HEK293 (cell line): ENCODE data around the gene GREM2.

Source experiments
- CTCF ChIA-PET: fragments of 350-600 bp; formaldehyde crosslinking; extraction: SDS; loops from one replicate; lab custom pipeline; 2021; ENCODE audit warnings: antibody characterized with exemption; lab: Yijun Ruan, JAX
- POLR2A ChIA-PET: fragments of 300-600 bp; formaldehyde crosslinking; extraction: SDS; loops from one replicate; lab custom pipeline; 2020; ENCODE audit warnings: antibody characterized with exemption, inconsistent platforms; lab: Yijun Ruan, JAX
- H3K27ac ChIP-seq: fragments of 200-500 bp; sonication (Bioruptor generic); 2 replicates; pipeline ENCODE4 v1.5.1; 2014; ENCODE audit warnings: low read depth, low read length, control low read depth, inconsistent platforms; ENCODE audit errors: extremely low read depth
- H3K36me3 ChIP-seq, 2 experiments: fragments of 200-500 bp in 1 of 2; sonication (Bioruptor generic) in 1 of 2; 1 replicate in 1 of 2; 2 replicates in 1 of 2; pipeline ENCODE4 v1.5.1; 2014 to 2017; ENCODE audit warnings: inconsistent platforms in 2 of 2, low read length in 2 of 2; ENCODE audit not compliant: control insufficient read depth in 2 of 2, insufficient read depth in 1 of 2
- H3K4me1 ChIP-seq: fragments of 200-500 bp; sonication (Bioruptor generic); 2 replicates; pipeline ENCODE4 v1.5.1; 2014; ENCODE audit warnings: mild to moderate bottlenecking, low read length, inconsistent platforms; ENCODE audit not compliant: control insufficient read depth, insufficient read depth
- H3K4me3 ChIP-seq: 2 replicates; pipeline ENCODE4 v1.5.1; 2011; ENCODE audit warnings: low read depth, mild to moderate bottlenecking, control low read depth, low read length, moderate library complexity
- H3K9me3 ChIP-seq: fragments of 200-500 bp; sonication (Bioruptor generic); 2 replicates; pipeline ENCODE4 v1.5.1; 2014; ENCODE audit warnings: low read depth, low read length, inconsistent platforms; ENCODE audit not compliant: control insufficient read depth, insufficient read depth
- EGR2 ChIP-seq: fragments of 450-650 bp; formaldehyde crosslinking; IDR thresholded peaks from 2 replicates; pipeline ENCODE4 v1.5.1; 2016; ENCODE audit warnings: low read depth, missing biosample characterization, missing genetic modification characterization
- KLF1 ChIP-seq: fragments of 450-650 bp; formaldehyde crosslinking; IDR thresholded peaks from 2 replicates; pipeline ENCODE4 v1.5.1; 2016; ENCODE audit warnings: missing biosample characterization, missing genetic modification characterization
- KLF10 ChIP-seq: fragments of 450-650 bp; IDR thresholded peaks from 2 replicates; pipeline ENCODE4 v1.5.1; 2018; ENCODE audit warnings: missing biosample characterization, mild to moderate bottlenecking, missing genetic modification characterization
- KLF8 ChIP-seq: fragments of 450-650 bp; formaldehyde crosslinking; IDR thresholded peaks from 2 replicates; pipeline ENCODE4 v1.5.1; 2016; ENCODE audit warnings: missing biosample characterization, missing genetic modification characterization
- PRDM1 ChIP-seq: fragments of 450-650 bp; formaldehyde crosslinking; IDR thresholded peaks from 2 replicates; pipeline ENCODE4; 2016; ENCODE audit warnings: missing biosample characterization, missing genetic modification characterization
- PRDM4 ChIP-seq: fragments of 450-650 bp; formaldehyde crosslinking; IDR thresholded peaks from 2 replicates; pipeline ENCODE4 v1.5.1; 2017; ENCODE audit warnings: missing biosample characterization, missing genetic modification characterization
- SP7 ChIP-seq: fragments of 450-650 bp; formaldehyde crosslinking; IDR thresholded peaks from 2 replicates; pipeline ENCODE4 v1.5.1; 2016; ENCODE audit warnings: missing biosample characterization, missing genetic modification characterization
- ZBTB17 ChIP-seq: fragments of 450-650 bp; formaldehyde crosslinking; IDR thresholded peaks from 2 replicates; pipeline ENCODE4 v1.5.1; 2016; ENCODE audit warnings: missing biosample characterization, missing genetic modification characterization
- ZNF174 ChIP-seq: fragments of 450-650 bp; formaldehyde crosslinking; IDR thresholded peaks from 2 replicates; pipeline ENCODE4 v1.5.0; 2017; ENCODE audit warnings: missing biosample characterization, mild to moderate bottlenecking, missing genetic modification characterization
- ZNF248 ChIP-seq: fragments of 450-650 bp; formaldehyde crosslinking; IDR thresholded peaks from 2 replicates; pipeline ENCODE4 v1.5.1; 2017; ENCODE audit warnings: missing biosample characterization, missing genetic modification characterization
- ZNF292 ChIP-seq: fragments of 450-650 bp; formaldehyde crosslinking; IDR thresholded peaks from 2 replicates; pipeline ENCODE4 v1.5.1; 2016; ENCODE audit warnings: low read depth, missing biosample characterization, missing genetic modification characterization, borderline replicate concordance
- ZNF391 ChIP-seq: fragments of 450-650 bp; formaldehyde crosslinking; IDR thresholded peaks from 2 replicates; pipeline ENCODE4 v1.5.1; 2016; ENCODE audit warnings: low read depth, missing biosample characterization, missing genetic modification characterization, borderline replicate concordance
- ZNF426 ChIP-seq: fragments of 450-650 bp; formaldehyde crosslinking; IDR thresholded peaks from 2 replicates; pipeline ENCODE4 v1.5.1; 2017; ENCODE audit warnings: missing biosample characterization, missing genetic modification characterization, mild to moderate bottlenecking, inconsistent platforms, moderate library complexity
- ZNF510 ChIP-seq: fragments of 450-650 bp; formaldehyde crosslinking; IDR thresholded peaks from 2 replicates; pipeline ENCODE4 v1.5.1; 2018; ENCODE audit warnings: mild to moderate bottlenecking, missing genetic modification characterization, missing biosample characterization; ENCODE audit not compliant: insufficient replicate concordance
- ZNF560 ChIP-seq: fragments of 450-650 bp; formaldehyde crosslinking; IDR thresholded peaks from 2 replicates; pipeline ENCODE4 v1.5.1; 2017; ENCODE audit warnings: missing biosample characterization, missing genetic modification characterization, borderline replicate concordance
- ZNF658 ChIP-seq: fragments of 450-650 bp; formaldehyde crosslinking; IDR thresholded peaks from 2 replicates; pipeline ENCODE4; 2016; ENCODE audit warnings: missing biosample characterization, missing genetic modification characterization
- ZSCAN18 ChIP-seq: fragments of 450-650 bp; formaldehyde crosslinking; IDR thresholded peaks from 2 replicates; pipeline ENCODE4 v1.5.1; 2016; ENCODE audit warnings: missing biosample characterization, missing genetic modification characterization
- TF ChIP-seq, protein P1 (sequence below): fragments of 450-650 bp; formaldehyde crosslinking; IDR thresholded peaks from 2 replicates; pipeline ENCODE4 v1.5.1; 2016; ENCODE audit warnings: missing biosample characterization, missing genetic modification characterization, low read depth
- TF ChIP-seq, protein P2 (sequence below): fragments of 450-650 bp; formaldehyde crosslinking; IDR thresholded peaks from 2 replicates; pipeline ENCODE4 v1.5.1; 2016; ENCODE audit warnings: missing biosample characterization, missing genetic modification characterization, low read depth

Gene GREM2

DNA sequence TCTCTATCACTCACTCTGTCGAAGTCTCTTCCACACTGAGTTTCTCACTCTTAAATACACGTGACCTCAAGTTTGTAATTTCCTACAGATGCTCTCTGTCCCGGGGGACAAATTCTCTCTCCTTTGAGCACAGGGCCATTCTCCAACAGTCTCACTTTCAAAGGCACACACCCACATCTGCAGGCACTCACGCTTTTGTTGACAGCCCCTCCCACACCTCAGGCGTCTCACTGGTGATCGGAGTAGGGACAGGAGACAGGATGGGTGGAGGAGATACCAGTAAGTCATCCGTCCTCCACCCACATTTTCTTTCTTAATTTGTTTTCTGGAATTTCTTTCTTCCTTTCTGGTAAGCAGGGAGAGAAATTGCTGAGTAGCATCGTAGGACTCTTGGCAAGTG lies 40.6 kb upstream of the GREM2 start (continued):
- TF ChIP-seq, protein P1, sequence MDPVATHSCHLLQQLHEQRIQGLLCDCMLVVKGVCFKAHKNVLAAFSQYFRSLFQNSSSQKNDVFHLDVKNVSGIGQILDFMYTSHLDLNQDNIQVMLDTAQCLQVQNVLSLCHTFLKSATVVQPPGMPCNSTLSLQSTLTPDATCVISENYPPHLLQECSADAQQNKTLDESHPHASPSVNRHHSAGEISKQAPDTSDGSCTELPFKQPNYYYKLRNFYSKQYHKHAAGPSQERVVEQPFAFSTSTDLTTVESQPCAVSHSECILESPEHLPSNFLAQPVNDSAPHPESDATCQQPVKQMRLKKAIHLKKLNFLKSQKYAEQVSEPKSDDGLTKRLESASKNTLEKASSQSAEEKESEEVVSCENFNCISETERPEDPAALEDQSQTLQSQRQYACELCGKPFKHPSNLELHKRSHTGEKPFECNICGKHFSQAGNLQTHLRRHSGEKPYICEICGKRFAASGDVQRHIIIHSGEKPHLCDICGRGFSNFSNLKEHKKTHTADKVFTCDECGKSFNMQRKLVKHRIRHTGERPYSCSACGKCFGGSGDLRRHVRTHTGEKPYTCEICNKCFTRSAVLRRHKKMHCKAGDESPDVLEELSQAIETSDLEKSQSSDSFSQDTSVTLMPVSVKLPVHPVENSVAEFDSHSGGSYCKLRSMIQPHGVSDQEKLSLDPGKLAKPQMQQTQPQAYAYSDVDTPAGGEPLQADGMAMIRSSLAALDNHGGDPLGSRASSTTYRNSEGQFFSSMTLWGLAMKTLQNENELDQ (tag by site-specific recombination) = no peak
- TF ChIP-seq, protein P2, sequence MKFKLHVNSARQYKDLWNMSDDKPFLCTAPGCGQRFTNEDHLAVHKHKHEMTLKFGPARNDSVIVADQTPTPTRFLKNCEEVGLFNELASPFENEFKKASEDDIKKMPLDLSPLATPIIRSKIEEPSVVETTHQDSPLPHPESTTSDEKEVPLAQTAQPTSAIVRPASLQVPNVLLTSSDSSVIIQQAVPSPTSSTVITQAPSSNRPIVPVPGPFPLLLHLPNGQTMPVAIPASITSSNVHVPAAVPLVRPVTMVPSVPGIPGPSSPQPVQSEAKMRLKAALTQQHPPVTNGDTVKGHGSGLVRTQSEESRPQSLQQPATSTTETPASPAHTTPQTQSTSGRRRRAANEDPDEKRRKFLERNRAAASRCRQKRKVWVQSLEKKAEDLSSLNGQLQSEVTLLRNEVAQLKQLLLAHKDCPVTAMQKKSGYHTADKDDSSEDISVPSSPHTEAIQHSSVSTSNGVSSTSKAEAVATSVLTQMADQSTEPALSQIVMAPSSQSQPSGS (tag by site-specific recombination) = no peak
- TF ChIP-seq KLF1 (tag by site-specific recombination) (peak; percentile 97), ZNF248 (tag by site-specific recombination) (no peak), EGR2 (tag by site-specific recombination) (peak; percentile 98), ZNF174 (tag by site-specific recombination) (no peak), ZBTB17 (peak; percentile 70; the same call in 1 of the 2 replicates), ZNF658 (no peak), KLF10 (tag by site-specific recombination) (peak; percentile 61), ZNF510 (tag by site-specific recombination) (no peak), KLF8 (tag by site-specific recombination) (peak; percentile 9; the same call in 1 of the 2 replicates), ZNF426 (tag by site-specific recombination) (no peak), ZNF560 (no peak)

DNA sequence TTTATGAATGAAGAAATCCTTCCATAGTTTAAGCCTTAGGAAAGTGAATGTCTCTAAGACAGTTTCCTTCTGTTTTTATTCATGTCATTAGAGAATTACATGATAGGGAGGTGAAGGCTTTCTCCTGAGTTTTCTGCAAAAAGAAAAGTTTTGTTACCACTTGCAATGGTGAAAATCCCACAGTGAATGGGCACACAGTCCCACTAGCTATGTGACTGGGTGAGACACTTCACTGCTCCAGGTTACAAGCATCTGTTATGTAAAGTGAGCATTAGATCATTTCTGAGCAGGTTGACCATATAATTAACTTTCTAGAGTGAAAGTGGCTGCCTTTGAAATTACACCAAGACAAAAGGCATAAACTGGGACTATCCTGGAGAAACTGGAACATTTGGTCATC lies 38.9 kb upstream of the GREM2 start:
- Histone ChIP-seq H3K36me3 (no peaks in the 10 kb centered on the region), H3K4me3 (no peak overlapping the region), H3K4me1 (peaks cover 11% of the 10 kb centered on the region), H3K9me3 (no peaks in the 10 kb centered on the region), H3K27ac (no peak overlapping the region)
- 0 out of 2 replicates have a peak, but pooled peaks have one; percentile 42 for TF ChIP-seq SP7 (tag by site-specific recombination)
- TF ChIP-seq PRDM1 (tag by site-specific recombination) = peak; percentile 94
- no peak for TF ChIP-seq PRDM4 (tag by site-specific recombination)
- ChIA-PET CTCF (interaction anchor here (1.4 kb wide), 1 partner anchor 43 kb away, joined by 4 read pairs; no protein-coding TSS in a partner anchor), POLR2A (no interaction called here)

- POLR2A ChIA-PET = no interaction called here
- CTCF ChIA-PET = interaction anchor here (0.6 to 0.9 kb wide), 3 partner anchors 25 to 97 kb away, joined by 3 read pairs; no protein-coding TSS in a partner anchor
Observed at GRCh38 chr1:240649733-240650721, 38.1 kb upstream of the GREM2 start.

More at GRCh38 chr1:240649733-240650721, 38.1 kb upstream of the GREM2 start:
- Histone ChIP-seq H3K9me3 (no peaks in the 10 kb centered on the region), H3K27ac (no peak overlapping the region), H3K4me3 (no peak overlapping the region), H3K4me1 (peaks cover 11% of the 10 kb centered on the region), H3K36me3 (no peaks in the 10 kb centered on the region)
- TF ChIP-seq ZNF292 (tag by site-specific recombination) = no peak
- TF ChIP-seq ZNF248 (tag by site-specific recombination) = no peak
- TF ChIP-seq ZSCAN18 (tag by site-specific recombination) = no peak
- TF ChIP-seq ZNF391 (tag by site-specific recombination) = no peak
